Ecto neural progenitor cell (in vitro differentiated cells): ENCODE results near the gene SLC39A13.

Experiments
- DNase-seq: peaks from one replicate; pipeline ENCODE4 v3.0.0-alpha.2; 2018; ENCODE audit warnings: low spot score

SLC39A13 gene

DNA sequence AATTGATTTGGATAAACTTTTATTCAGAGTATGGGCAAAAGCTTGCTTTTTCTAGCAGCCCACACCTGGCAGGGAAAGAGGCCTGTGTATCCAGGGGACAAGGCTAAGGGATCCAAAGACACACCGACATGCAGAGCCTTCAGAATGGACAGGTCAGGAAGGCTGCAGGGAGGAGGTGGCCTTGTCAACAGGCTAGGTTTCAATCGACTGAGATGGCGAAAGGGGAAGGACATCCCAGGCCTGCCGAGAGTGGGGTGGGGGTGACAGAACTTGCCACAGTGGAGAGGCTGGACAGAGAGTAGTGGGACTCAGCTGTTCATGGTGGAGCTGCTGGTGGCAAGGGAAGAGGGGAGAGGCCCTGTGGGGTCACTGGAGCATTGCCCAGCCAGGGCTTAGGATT lies 5.3 kb upstream of the SLC39A13 start:
- no peak for DNase-seq

DNA sequence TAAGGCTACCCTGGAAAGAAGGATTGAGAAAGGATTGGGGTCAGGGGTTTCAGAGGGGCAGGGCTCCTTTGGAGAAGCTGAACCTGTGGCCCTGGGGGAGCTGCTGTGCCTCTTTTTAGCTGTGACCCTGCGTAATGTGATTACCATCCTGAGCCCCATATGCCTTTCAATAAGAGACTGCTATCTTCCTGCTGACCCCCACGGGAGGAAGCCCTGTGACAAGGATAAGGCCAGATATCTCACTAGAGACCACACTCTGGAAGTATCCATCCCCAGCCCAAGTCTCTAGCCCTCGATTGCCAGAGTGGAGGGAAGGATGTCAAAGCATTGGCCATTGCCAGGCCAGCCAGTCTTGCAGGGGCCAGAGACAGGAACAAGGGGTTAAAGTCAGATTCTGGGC lies 4.8 kb upstream of the SLC39A13 start:
- DNase-seq = no peak

DNA sequence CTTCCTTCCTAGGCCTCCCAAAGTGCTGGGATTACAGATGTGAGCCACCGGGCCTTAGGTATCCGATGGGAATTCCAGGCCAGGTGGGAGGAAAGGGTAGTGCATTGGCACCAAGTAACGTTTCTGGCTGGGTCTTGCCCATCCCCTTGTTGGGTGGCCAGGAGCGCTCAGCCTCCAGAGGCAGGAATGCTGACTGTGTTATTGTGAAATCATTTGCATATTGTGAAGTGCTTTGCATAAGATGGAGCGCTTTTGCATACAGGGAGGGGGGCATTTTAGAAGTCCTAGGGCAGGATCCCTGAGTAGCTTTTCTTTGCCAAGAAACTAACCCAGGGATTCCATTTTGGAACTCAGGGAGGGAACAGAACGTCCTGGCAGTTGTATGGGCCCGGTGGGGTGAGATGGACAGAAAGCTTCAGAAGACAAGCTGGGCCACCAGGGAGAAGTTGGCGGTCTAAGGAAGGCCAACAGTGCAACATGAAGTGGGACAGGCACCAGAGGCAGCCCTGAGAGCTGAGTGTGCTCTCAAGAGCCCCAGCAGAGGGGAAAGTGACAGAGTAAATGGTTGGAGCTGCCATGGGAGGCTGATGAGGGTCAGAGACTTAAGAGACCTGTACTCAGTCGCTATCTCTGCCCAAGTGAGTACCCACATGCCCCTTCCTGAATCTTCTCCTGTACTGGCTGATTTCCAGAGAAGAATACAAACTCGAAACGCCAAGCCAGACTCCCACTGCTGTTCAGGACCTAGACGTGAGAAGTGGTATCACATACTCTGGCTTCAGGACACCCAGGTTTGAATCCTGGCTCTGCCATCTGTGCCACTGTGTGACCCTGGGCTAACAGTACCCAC lies 1.3 kb upstream of the SLC39A13 start:
- DNase-seq = no peak

DNA sequence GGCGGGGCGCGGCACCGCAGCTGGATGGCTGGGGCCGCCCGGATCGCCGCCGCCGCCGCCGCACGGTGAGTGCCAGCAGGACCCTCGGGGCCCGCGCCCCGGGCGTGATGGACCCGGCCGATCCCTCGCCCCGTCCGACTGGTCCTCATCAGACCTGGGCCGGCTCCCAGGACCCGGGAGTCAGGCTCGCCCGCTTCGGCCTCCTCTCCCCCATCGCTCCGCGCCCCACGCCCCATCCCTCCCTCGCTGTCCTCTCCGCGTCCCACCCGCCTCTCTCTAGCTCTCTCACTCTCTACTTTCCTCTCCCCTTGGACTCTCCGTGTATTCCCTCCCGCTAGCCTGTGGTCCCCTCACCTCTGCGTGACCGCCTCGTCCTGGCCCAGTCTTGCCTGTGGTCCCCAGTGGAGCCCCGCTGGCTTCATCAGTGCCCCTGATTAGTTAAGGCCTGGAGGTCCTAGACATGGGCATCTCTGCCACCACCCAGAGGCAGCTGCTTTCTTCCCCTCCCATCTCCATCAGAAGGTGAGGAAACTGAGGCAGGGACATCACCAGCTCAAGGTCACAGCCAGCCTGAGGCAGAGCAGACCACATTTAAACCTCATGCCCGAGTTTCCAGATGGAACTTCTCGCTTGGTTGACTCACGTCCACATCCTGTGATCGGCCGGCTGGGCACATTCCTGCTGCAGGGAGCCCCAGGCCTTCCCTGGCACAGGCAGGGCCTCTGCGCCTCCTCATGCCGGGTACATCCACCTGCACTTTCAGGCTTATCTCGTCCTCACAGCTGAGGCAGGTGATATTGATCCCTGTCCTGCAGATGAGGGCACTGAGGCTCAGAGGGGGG lies 429 bp downstream of the SLC39A13 start:
- peak; percentile 65 for DNase-seq

DNA sequence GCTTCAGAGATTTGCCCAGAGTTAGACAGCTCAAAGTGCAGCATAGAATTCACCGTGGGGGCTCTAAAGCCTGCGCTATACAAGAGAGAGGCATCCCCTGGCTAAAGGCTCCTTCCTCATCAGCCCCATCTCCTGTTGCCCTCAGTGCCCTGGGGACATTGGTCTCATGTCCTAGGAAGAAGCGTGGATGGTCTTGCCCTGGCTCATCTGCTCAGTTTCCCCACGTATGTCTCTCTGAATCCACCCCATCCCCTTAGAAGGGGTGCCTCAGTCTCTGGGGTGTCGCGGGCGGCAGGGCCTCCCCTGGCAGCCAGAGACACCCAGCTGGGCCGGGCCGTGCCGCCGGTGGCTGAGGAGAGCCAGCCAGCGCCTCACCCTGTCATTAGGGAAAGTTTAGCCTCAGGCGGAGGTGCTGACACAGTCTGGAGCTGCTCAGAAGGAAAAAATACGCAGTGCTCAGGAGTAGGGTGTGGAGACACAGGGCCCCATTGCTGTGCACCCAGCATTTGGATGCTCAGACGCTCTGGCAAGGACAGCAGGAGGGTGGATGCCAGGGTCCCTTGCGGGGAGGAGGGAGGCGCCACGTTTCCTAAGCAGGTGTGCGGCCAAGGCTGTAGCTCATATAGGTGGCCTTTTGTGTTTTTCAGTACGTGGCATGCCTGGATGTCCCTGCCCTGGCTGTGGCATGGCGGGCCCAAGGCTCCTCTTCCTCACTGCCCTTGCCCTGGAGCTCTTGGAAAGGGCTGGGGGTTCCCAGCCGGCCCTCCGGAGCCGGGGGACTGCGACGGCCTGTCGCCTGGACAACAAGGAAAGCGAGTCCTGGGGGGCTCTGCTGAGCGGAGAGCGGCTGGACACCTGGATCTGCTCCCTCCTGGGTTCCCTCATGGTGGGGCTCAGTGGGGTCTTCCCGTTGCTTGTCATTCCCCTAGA lies 1.3 kb downstream of the SLC39A13 start:
- DNase-seq = no peak

DNA sequence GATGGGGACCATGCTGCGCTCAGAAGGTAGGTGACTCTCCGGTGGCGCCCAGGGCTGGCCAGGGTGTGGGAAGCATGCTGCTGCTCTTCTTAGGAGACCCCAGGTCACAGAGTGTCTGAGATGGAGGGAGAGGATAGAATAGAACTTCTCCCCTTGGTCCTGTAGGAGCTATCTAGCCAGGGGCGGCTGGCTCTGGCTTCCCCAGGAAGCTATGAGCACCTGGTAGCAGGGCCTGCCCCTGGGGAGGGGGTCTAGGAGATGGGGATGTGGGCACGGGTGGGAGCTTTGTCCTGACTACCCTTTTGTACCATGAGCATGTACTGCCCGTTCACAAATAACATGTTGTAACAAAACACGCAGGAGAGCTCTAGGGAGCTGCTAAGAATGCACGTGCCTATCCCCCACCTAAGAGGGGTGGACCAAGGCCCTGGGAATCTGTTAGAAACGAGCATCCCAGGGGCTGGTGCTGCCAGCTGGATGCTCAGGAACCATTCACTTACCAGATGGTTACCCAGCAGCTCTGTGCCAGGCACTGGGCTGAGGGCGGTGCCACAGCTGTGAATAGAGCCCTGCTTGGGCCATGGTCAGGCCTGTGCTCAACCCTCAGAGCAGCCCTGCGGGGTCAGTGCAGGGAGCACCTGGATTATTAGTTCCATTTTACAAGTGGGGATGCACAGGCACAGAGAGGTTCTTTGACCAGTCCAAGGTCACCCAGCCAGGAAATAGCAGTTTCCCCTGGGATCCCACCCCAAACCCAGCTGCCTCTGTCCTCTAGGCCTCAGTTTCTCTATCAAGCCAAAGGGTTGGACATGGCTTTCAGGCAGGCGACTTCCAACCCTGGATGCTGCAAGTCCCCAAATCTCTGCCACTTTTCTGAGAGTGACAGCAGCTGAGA lies 2.2 kb downstream of the SLC39A13 start:
- no peak for DNase-seq

DNA sequence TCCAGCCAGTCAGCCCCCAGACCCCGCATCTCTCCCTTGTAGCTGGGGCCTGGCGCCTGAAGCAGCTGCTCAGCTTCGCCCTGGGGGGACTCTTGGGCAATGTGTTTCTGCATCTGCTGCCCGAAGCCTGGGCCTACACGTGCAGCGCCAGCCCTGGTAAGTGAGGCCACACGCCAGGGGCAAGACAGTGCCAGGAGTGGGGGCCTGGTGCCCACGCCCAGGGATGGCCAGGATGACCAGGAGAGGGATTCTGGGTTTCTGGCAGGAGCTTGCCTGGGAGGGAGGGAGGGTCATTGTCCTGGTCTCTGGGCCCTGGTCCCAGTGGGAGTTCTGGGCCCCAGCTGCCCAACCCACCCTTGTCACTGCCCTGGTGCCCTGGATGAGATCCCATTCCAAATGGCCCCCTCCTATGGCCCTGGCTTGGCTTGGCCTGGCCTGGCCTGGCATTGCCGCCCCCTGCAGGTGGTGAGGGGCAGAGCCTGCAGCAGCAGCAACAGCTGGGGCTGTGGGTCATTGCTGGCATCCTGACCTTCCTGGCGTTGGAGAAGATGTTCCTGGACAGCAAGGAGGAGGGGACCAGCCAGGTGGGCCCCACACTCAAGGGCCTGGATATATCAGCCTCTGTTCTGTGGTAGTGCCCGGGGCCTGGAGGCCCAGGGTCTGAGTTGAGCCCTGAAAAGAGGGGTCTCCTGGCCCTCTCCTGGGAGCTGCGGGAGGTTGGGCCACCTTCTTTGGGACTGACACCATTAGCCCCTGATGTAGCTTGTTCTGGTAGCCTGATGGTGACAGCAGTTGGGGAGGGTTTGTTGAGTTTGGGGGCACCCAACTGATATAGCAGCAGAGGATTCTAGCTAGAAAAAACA lies 3.7 kb downstream of the SLC39A13 start:
- DNase-seq = peak; percentile 83

DNA sequence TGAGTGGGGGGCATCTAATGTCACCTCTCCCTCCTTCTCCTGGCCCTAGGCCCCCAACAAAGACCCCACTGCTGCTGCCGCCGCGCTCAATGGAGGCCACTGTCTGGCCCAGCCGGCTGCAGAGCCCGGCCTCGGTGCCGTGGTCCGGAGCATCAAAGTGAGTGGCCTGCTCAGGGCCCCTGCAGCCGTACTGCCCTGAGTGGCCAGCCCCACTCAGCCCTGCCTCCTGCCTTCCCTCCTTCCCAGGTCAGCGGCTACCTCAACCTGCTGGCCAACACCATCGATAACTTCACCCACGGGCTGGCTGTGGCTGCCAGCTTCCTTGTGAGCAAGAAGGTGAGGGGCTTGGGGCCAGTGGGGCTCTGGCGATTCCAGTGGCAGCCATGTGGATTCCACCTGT lies 5.0 kb downstream of the SLC39A13 start:
- DNase-seq = no peak

DNA sequence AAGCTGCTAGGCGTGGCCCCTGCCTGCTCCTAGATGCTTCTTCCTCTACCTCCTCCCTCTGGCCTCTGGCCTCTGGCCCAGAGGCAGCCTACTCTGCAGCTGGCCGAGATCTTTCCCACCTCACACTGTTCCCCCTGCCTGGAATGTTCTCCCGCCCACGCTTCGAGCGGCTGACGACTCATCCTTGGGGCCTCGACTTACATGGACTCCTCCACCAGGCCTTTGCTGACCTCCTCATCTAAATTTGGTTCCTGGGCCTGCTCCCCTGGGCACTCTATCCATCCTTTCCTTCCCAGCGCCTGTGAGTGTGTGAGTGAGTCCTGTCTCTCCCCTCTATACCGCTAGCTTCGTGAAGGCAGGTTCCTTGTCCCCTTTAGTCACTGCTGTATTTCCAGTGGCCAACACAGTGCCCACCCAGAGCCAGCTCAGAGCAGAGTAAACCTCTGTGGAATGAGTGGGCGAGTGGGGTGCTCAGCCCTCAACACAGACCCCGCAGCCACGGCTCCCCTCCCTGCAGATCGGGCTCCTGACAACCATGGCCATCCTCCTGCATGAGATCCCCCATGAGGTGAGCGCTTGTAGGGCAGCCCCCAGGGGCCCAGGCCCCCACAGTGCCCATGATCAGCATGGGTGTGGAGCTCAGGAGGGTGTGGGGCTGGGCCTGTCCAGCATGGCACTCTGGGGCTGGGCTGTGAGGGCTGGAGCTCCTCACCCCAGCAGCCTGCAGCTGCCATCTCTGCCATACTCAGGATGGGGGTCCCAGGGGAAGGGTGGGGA lies 5.7 kb downstream of the SLC39A13 start:
- no peak for DNase-seq

DNA sequence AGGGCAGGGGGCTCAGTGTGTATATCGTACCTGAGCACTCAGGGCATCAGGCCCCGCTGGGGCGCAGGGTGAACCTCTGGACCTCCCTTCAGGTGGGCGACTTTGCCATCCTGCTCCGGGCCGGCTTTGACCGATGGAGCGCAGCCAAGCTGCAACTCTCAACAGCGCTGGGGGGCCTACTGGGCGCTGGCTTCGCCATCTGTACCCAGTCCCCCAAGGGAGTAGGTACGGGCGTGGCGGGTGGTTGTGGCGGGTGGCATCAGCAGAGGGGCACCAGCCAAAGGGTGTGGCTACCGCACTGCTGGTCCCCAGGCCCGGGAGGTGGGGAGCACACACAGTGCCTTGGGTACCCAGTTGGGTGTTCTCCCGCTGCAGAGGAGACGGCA lies 6.3 kb downstream of the SLC39A13 start:
- no peak for DNase-seq

DNA sequence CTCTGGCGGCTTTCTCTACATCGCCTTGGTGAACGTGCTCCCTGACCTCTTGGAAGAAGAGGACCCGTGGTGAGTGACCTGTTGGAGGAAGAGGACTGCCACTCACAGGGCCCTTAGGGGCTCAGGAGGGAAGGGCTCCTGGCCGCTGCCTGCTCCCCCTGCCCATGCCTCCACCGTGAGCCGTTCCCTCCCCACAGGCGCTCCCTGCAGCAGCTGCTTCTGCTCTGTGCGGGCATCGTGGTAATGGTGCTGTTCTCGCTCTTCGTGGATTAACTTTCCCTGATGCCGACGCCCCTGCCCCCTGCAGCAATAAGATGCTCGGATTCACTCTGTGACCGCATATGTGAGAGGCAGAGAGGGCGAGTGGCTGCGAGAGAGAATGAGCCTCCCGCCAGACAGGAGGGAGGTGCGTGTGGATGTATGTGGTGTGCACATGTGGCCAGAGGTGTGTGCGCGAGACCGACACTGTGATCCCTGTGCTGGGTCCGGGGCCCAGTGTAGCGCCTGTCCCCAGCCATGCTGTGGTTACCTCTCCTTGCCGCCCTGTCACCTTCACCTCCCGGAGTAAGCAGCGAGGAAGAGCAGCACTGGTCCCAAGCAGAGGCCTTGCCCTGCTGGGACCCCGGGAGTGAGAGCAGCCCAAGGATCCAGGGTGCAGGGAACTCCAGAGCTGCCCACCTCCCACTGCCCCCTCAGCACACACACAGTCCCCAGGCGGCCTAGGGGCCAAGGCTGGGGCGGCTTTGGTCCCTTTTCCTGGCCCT lies 6.9 kb downstream of the SLC39A13 start:
- no peak for DNase-seq

DNA sequence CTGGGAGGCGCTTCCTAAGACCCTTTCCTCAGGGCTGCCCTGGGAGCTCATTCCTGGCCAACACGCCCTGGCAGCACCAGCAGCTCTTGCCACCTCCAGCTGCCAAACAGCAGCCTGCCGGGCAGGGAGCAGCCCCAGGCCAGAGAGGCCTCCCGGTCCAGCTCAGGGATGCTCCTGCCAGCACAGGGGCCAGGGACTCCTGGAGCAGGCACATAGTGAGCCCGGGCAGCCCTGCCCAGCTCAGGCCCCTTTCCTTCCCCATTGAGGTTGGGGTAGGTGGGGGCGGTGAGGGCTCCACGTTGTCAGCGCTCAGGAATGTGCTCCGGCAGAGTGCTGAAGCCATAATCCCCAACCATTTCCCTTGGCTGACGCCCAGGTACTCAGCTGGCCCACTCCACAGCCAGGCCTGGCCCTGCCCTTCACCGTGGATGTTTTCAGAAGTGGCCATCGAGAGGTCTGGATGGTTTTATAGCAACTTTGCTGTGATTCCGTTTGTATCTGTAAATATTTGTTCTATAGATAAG lies 7.6 kb downstream of the SLC39A13 start:
- DNase-seq = no peak

DNA sequence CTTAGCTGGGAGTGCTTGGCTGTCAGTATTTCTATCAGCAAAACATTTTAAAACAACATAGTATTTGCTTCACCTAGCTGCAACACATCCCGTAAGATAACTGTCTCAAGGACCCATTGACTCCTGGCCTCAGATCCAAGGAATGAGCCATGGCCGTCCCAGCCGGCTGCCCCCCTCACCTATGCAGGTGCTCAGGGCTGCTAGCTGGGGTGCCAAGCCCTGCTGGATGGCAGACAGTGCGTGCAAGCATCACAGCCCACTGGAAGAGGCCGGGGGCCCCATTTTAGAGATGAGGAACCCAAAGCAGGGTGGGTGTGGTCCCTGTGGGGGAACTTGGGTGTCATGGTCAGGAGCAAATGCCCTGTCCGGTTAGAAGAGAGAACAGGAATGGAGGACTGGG lies 9.3 kb downstream of the SLC39A13 start:
- no peak for DNase-seq

DNA sequence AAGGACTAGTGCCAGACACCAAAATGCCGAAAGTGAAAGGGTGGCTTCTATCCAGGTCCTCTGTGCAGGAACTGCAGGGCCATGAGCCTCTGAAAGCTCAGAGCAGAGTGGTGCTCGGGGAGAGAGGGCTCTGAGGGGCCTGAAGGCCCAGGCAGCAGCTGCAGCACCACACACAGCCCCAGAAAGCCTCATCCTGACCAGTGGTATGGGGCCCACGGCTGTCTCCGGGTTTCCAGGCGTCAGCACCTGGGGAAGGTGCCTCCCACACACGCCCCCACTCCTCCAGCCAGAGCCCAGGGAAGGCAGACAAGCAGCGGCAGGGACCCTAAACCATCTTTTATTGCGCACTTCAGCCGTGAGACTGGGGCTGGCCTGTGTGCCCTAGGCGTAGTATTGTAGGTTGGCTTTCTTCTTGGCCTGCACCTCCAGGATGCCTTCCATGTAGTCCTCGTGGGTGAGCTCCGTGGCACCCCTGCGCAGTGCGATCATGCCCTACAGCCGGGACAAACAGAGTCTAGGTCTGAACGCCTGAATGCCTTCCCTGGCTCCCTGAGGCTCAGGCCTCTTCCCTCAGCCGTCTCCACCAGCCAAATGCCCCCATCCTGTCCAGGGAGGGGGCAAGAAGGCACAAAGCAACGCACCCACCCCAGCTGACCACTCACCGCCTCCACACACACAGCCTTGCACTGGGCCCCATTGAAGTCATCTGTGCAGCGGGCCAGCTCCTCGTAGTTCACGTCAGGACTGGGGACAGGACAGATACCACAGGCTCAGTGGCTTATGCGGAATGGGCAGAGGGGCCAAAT lies 10.3 kb downstream of the SLC39A13 start:
- no peak for DNase-seq

DNA sequence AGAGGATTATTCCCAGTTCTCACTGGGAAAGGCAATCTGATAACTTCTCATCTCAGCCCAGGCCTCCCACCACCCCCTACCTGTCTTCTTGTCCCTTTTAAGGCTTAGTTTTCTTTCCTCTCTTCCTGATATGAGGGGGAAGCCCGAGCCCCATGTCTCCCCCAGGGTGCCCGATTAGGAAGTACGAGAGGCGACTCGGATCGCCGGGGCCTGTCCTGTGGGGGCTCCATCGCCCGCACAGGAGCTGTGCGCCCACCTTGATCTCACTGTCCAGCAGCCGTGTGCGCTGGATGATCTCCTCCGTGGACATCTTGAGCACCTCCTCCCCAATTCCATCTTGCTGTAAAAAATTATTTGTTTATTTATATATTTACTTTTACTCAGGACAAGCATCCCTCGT lies 17.2 kb downstream of the SLC39A13 start:
- DNase-seq = no peak

DNA sequence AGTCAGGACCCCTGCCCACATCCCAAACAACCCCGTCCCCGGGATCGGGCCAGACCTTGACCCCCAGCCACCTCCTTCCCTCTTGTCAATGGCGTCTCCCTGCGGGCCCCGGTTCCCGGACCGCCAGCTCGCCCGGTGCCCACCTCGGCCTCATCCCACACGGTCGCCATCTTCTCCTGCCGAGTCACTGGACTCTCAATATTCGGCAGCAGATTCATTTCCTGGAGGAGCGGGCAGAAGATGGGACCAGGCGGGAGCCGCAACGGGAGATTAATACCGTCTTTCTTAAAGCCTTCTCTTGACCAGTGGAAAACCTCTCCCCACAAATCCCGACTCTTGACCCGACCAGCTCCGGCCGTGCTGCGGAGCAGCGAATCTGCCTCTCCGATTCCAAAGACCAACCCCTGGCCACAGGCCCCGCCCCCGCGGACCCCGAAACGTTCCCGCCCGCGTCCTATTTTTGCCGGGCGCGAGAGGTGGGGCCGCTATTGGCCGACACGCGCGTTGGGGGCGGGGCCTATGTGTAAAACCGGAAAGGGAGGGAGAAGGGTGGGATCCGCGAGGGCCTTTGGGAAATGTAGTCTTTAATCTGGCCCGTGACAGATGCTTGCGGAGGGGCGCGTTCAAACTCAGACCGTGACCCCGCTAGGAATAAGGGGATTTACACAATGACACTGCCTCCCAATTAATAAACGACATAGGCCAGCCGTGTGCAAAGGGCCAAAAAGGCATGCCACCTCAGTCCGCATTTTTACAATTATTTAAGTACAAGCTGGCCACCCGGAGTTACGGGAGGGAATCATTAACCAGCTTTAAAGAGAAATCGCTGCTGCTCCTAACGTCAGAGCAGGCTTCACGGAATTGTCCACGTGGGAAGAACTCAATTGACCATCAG lies 17.9 kb downstream of the SLC39A13 start, which contains the start of gene PSMC3:
Gene PSMC3 (minus strand): TSS at position 378 of the 895 bp plus-strand sequence. CDS start 160 bp downstream, at position 218.
- peak; percentile 98 for DNase-seq
